T-helper 2 cell (primary cell): ENCODE results near the gene NOX1.
A peak's percentile ranks its signal among the peaks of the same experiment; 100 is the strongest.

Experiments
- DNase-seq, 5 experiments: peaks; one replicate each; pipeline versions ENCODE4 v3.0.0 to v3.0.0-alpha.2; 2012 to 2022
- total RNA-seq, 2 donors: gene quantifications; one replicate each; lab custom pipeline; 2026; lab: John Stamatoyannopoulos, UW

Gene NOX1
- 0 to 0.07 reads per million in 2 donors for total RNA-seq

GRCh38 chrX:100874325-100874724, at the start of gene NOX1:
Gene NOX1, minus strand, starts transcription at chrX:100874359. Its CDS starts 220 bp downstream, at chrX:100874139.
- no peak for DNase-seq

- no peak for DNase-seq
These were observed 41.4 kb upstream of the NOX1 start for GRCh38 chrX:100915562-100915961.

- DNase-seq = no peak
These were observed 39.0 kb upstream of the NOX1 start for GRCh38 chrX:100913111-100913510.

GRCh38 chrX:100911731-100912130, 37.6 kb upstream of the NOX1 start:
- no peak for DNase-seq

- no peak for DNase-seq
These were observed 31.5 kb upstream of the NOX1 start for GRCh38 chrX:100905620-100906019.

- no peak for DNase-seq
These were observed 30.3 kb upstream of the NOX1 start for GRCh38 chrX:100904433-100904832.

GRCh38 chrX:100895365-100896075, 21.4 kb upstream of the NOX1 start:
- peak in 1 of 5 experiments; percentile 30 for DNase-seq

- DNase-seq = no peak
These were observed 9.5 kb upstream of the NOX1 start for GRCh38 chrX:100883654-100884053.

GRCh38 chrX:100880368-100880767, 6.2 kb upstream of the NOX1 start:
- DNase-seq = no peak

GRCh38 chrX:100871594-100872560, 2.3 kb downstream of the NOX1 start:
- no peak for DNase-seq

- DNase-seq = no peak
These were observed 3.6 kb downstream of the NOX1 start for GRCh38 chrX:100870527-100870926.

- DNase-seq = no peak
These were observed 5.9 kb downstream of the NOX1 start for GRCh38 chrX:100868273-100868672.

- DNase-seq = no peak
These were observed 9.3 kb downstream of the NOX1 start for GRCh38 chrX:100864657-100865391.

GRCh38 chrX:100863326-100863864, 10.8 kb downstream of the NOX1 start:
- no peak for DNase-seq

GRCh38 chrX:100852810-100853209, 21.3 kb downstream of the NOX1 start:
- DNase-seq = no peak

- no peak for DNase-seq
These were observed 23.8 kb downstream of the NOX1 start for GRCh38 chrX:100850317-100850716.

- DNase-seq = peak in 1 of 5 experiments; percentile 11
These were observed 42.8 kb downstream of the NOX1 start for GRCh38 chrX:100831219-100831946.

GRCh38 chrX:100830547-100830946, 43.6 kb downstream of the NOX1 start:
- peak in 1 of 5 experiments; percentile 27 for DNase-seq

GRCh38 chrX:100830143-100830542, 44.0 kb downstream of the NOX1 start:
- DNase-seq = no peak

GRCh38 chrX:100829730-100830129, 44.4 kb downstream of the NOX1 start:
- peak in 2 of 5 experiments; percentile 41 to 74 for DNase-seq

- peak; percentile 47 to 92 (median 68) for DNase-seq
These were observed 54.1 kb downstream of the NOX1 start, which contains the start of gene CSTF2 for GRCh38 chrX:100819837-100820666. Gene CSTF2, plus strand, starts transcription at chrX:100820391. Its CDS starts 26 bp downstream, at chrX:100820417.
